ENCODE measurements around the gene FBLN7.

- no peak for TF ChIP-seq ZBTB7A (IDR thresholded peaks at IDR 0.05; ENCODE audit: low read depth)
- no peak for TF ChIP-seq MAX (IDR thresholded peaks at IDR 0.05)
- TF ChIP-seq USF1 (IDR thresholded peaks at IDR 0.05) = no peak
- no peak for TF ChIP-seq NFIC (IDR thresholded peaks at IDR 0.05)
- no peak for TF ChIP-seq REST (IDR thresholded peaks at IDR 0.05; ENCODE audit: low read depth)
- TF ChIP-seq RAD21 (IDR thresholded peaks at IDR 0.05; ENCODE audit: low read depth) = no peak
- TF ChIP-seq EP300 (IDR thresholded peaks at IDR 0.05; ENCODE audit: borderline replicate concordance) = no peak
- no peak for TF ChIP-seq TAF1 (IDR thresholded peaks at IDR 0.05; ENCODE audit: low read depth)
- no peak for TF ChIP-seq YY1 (IDR thresholded peaks at IDR 0.05; ENCODE audit: low read depth)
- no peak for TF ChIP-seq TCF12 (IDR thresholded peaks at IDR 0.05; ENCODE audit: low read depth)
- TF ChIP-seq TEAD4 (IDR thresholded peaks at IDR 0.05) = no peak
- no peak for TF ChIP-seq CEBPB (IDR thresholded peaks at IDR 0.05)
- no peak for TF ChIP-seq CREB1 (IDR thresholded peaks at IDR 0.05; ENCODE audit: low read depth)
- TF ChIP-seq EGR1 (IDR thresholded peaks at IDR 0.05) = no peak
These were observed 9.1 kb upstream of the FBLN7 start for GRCh38 chr2:112129060-112129459.

Measured in Ishikawa (cell line).